HG02943 (cell line): ENCODE results near the gene CRACR2A.

Experiments used
- ATAC-seq: cut with Tn5 transposase; IDR thresholded peaks from one replicate; pipeline ENCODE4 v1.9.1; 2021; ENCODE audit warnings: mild to moderate bottlenecking, low read depth, moderate library complexity; ENCODE audit not compliant: unreplicated experiment

The CRACR2A gene

GRCh38 chr12:3576891-3577290 is 176.0 kb downstream of the CRACR2A start:
- no peak for ATAC-seq

DNA sequence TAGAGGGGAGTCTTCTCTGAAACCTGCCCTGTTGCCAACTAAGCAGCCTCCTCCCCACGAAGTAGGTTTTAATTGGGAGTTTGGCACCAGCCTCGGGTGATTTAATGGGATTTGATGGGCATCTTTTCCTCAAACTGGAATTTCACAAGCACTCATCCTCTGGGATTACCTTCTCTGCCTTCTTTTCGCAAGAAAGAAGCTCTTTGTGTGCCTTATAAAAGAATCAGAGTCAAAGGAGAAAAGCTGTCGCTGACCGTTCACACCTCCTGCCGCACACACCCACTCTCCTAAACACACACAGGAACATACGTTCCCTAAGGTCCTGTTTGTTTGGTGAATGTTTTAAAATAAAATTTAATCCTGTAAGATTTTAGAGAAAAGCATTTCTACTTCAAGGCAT is 177.9 kb downstream of the CRACR2A start:
- no peak for ATAC-seq

DNA sequence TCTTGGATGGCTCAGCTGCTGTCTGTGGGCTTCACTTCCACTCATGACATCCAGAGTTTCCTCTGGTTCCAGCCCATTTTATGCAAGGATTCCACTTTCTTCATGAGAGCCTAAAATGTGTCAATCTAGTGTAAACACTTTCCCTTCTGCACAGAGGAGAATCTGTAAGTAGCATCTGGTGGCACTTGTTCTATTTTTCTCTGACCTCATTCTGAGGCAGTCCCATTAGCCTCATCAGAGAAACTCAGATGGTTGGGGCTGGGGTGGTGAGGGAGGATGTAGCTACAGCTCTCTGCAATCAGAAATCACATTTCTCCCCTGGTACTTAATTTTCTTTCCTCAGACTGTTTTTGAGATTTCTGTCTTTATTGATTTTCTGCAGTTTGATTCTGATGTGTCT is 180.3 kb downstream of the CRACR2A start:
- ATAC-seq: no peak

DNA sequence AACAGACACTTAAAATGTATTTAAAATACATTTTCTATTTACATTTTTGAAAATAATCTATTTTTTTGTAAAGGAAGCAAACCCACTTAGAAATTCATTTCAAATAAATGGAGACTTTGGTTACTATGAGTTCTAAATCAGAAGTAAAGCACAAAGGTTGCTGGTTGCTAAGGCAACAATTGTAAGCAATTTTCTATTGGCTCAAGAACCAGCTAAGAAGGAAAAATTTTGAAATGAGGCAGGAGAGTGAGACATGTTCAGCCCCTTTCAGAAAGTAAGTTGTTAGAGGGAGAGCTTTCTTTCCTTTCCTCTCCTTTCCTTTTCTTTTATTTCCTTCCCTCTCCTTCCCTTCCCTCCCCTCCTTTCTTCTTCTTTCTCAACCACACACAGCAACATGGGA is 181.2 kb downstream of the CRACR2A start:
- no peak for ATAC-seq

DNA sequence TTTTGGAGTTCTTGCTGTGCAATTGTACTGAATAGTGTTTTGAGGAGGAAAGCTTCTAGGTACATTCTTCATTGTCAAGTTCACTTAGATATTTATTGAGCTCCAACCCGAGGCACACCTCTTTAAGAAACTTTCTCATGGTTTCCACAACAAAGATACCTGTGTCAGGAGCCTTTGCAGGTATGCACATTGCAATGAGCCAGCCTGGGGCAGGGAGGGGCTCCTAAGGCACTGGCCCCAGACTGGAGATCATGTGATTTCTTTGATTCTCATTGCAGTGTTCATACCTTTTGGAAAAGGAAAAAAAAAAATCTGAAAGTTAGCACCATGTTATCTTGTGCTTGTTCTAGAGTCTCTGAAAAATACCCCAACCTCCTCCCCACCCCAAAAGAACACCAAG is 181.6 kb downstream of the CRACR2A start:
- no peak for ATAC-seq

- no peak for ATAC-seq
Measured at GRCh38 chr12:3568695-3569094, 184.2 kb downstream of the CRACR2A start.

GRCh38 chr12:3565985-3566384 is 186.9 kb downstream of the CRACR2A start:
- no peak for ATAC-seq
